OCI-LY3 (cell line): Measurements from ENCODE around the gene FRMD4A.

Experiments used
- EZH2phosphoT487 ChIP-seq: fragments of 200-600 bp; shearing (Covaris generic); IDR thresholded peaks from 2 replicates; pipeline ENCODE4 v1.6.1; 2018; ENCODE audit warnings: antibody characterized with exemption, mixed run types, low read depth
- TF ChIP-seq, protein P1 (sequence below): fragments of 200-600, 300-600 bp; sonication (generic); IDR thresholded peaks from 2 replicates; pipeline ENCODE4 v1.5.1; 2014; ENCODE audit warnings: antibody characterized with exemption, low read length, low read depth

DNA sequence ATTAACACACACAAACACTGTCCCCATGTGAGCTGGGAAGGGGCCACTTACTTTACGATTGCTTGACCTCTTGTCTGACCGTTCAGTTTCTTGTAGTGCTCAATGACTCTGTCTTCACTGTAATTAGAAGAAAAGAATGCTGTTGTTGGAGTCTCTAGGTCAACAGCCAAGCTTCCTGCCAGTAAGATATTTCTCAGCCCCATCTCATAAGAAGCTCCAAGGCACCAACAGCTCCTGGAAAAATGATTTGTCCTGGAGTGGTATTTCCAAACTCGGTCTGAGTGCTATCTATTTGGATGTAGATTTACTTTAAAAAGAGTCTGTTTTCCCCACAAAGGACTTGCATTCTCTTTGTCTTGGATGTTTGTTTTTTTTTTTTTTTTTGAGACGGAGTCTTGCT, 590.3 kb downstream of the FRMD4A start:
- TF ChIP-seq, protein P1, sequence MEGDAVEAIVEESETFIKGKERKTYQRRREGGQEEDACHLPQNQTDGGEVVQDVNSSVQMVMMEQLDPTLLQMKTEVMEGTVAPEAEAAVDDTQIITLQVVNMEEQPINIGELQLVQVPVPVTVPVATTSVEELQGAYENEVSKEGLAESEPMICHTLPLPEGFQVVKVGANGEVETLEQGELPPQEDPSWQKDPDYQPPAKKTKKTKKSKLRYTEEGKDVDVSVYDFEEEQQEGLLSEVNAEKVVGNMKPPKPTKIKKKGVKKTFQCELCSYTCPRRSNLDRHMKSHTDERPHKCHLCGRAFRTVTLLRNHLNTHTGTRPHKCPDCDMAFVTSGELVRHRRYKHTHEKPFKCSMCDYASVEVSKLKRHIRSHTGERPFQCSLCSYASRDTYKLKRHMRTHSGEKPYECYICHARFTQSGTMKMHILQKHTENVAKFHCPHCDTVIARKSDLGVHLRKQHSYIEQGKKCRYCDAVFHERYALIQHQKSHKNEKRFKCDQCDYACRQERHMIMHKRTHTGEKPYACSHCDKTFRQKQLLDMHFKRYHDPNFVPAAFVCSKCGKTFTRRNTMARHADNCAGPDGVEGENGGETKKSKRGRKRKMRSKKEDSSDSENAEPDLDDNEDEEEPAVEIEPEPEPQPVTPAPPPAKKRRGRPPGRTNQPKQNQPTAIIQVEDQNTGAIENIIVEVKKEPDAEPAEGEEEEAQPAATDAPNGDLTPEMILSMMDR = no peak
- TF ChIP-seq EZH2phosphoT487 = no peak
